ENCODE measurements around the gene TTC7B.

The TTC7B gene

DNA sequence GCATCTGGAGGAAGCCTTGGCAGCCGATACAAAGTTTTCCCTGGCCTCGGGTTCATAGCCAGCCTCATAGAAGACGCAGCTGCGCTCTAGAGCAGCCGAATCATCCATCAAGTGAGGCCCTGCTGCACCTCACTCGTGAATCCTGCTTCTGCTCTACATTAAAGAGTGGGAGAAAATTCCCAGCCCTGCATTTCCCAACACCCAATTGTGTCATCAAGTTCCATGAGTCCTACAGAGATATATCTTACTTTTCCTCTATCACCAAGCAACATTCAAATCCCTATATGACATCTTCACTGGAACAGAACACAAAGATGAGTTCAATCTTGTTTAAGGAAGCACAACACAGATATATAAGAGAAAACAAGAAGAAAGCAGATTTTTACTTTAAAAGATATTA lies 139.3 kb downstream of the TTC7B start:
- Histone ChIP-seq H3K18ac (ENCODE audit: low read length) (no peak overlapping the region), H4K91ac (ENCODE audit: low read depth, low read length) (no peak overlapping the region), H3K4ac (ENCODE audit: low read depth, low read length) (peak overlapping the region; percentile 15), H3K4me2 (ENCODE audit: low read length) (no peak overlapping the region), H4K8ac (ENCODE audit: low read depth, low read length) (no peak overlapping the region), H2AK5ac (ENCODE audit: low read length) (no peak overlapping the region), H3K36me3 (ENCODE audit: control insufficient read depth in 1 of 2, insufficient read depth in 2 of 2, low read length in 2 of 2) (peaks cover 14 to 21% of the 10 kb centered on the region in 2 experiments), H3K27ac (ENCODE audit: low read depth, low read length) (no peak overlapping the region), H2BK12ac (ENCODE audit: low read length) (no peak overlapping the region), H3K9ac (ENCODE audit: low read length) (no peak overlapping the region), H3K79me1 (ENCODE audit: low read length) (no peaks in the 10 kb centered on the region), H2AFZ (ENCODE audit: insufficient read depth, low read length, poor library complexity) (no peak overlapping the region), H4K12ac (ENCODE audit: low read depth, low read length) (no peak overlapping the region), H3K4me3 (ENCODE audit: low read depth, low read length) (no peak overlapping the region), H3K23ac (ENCODE audit: low read length) (no peak overlapping the region), H3K4me1 (ENCODE audit: control insufficient read depth in 1 of 2, insufficient read depth in 2 of 2, low read length in 2 of 2) (peaks cover 4 to 6% of the 10 kb centered on the region in 2 experiments), H2BK5ac (ENCODE audit: low read depth, low read length, poor library complexity) (no peak overlapping the region), H2BK120ac (ENCODE audit: insufficient read depth, low read length, poor library complexity) (no peak overlapping the region), H3K27me3 (ENCODE audit: insufficient read depth, low read length) (no peaks in the 10 kb centered on the region), H3K9me3 (ENCODE audit: insufficient read depth, low read depth, low read length) (no peaks in the 10 kb centered on the region), H3K14ac (ENCODE audit: low read length) (no peak overlapping the region), H3K79me2 (ENCODE audit: control insufficient read depth, insufficient read depth, low read length, poor library complexity) (no peaks in the 10 kb centered on the region)
- no CpG with 5 or more reads among the region's 6 CpGs for WGBS (ENCODE audit: extremely low coverage, insufficient coverage, insufficient read length)
- DNase-seq = no peak

- DNase-seq = no peak
- no peak overlapping the region for H3K4ac ChIP-seq (ENCODE audit: low read depth, low read length)
- no peak overlapping the region for H4K12ac ChIP-seq (ENCODE audit: low read depth, low read length)
- no peak overlapping the region for H4K8ac ChIP-seq (ENCODE audit: low read depth, low read length)
- H3K23ac ChIP-seq (ENCODE audit: low read length) = no peak overlapping the region
- no peak overlapping the region for H3K27ac ChIP-seq (ENCODE audit: low read depth, low read length)
- H3K14ac ChIP-seq (ENCODE audit: low read length) = no peak overlapping the region
- H3K4me3 ChIP-seq (ENCODE audit: low read depth, low read length) = no peak overlapping the region
- H3K79me1 ChIP-seq (ENCODE audit: low read length) = no peaks in the 10 kb centered on the region
- H3K79me2 ChIP-seq (ENCODE audit: control insufficient read depth, insufficient read depth, low read length, poor library complexity) = no peaks in the 10 kb centered on the region
- no peaks in the 10 kb centered on the region for H3K27me3 ChIP-seq (ENCODE audit: insufficient read depth, low read length)
- H4K91ac ChIP-seq (ENCODE audit: low read depth, low read length) = no peak overlapping the region
- no CpG with 5 or more reads among the region's 7 CpGs for WGBS (ENCODE audit: extremely low coverage, insufficient coverage, insufficient read length)
- H2BK12ac ChIP-seq (ENCODE audit: low read length) = no peak overlapping the region
- H3K36me3 ChIP-seq (ENCODE audit: control insufficient read depth in 1 of 2, insufficient read depth in 2 of 2, low read length in 2 of 2) = peaks cover 14 to 25% of the 10 kb centered on the region in 2 experiments
- no peak overlapping the region for H3K4me2 ChIP-seq (ENCODE audit: low read length)
- H3K18ac ChIP-seq (ENCODE audit: low read length) = no peak overlapping the region
- H2AK5ac ChIP-seq (ENCODE audit: low read length) = no peak overlapping the region
- no peaks in the 10 kb centered on the region for H3K9me3 ChIP-seq (ENCODE audit: insufficient read depth, low read depth, low read length)
- no peak overlapping the region for H2BK120ac ChIP-seq (ENCODE audit: insufficient read depth, low read length, poor library complexity)
- no peak overlapping the region for H2BK5ac ChIP-seq (ENCODE audit: low read depth, low read length, poor library complexity)
- no peak overlapping the region for H3K9ac ChIP-seq (ENCODE audit: low read length)
- peaks cover 4 to 6% of the 10 kb centered on the region in 2 experiments for H3K4me1 ChIP-seq (ENCODE audit: control insufficient read depth in 1 of 2, insufficient read depth in 2 of 2, low read length in 2 of 2)
- no peak overlapping the region for H2AFZ ChIP-seq (ENCODE audit: insufficient read depth, low read length, poor library complexity)
Measured at GRCh38 chr14:90676356-90676755, 139.9 kb downstream of the TTC7B start.

DNA sequence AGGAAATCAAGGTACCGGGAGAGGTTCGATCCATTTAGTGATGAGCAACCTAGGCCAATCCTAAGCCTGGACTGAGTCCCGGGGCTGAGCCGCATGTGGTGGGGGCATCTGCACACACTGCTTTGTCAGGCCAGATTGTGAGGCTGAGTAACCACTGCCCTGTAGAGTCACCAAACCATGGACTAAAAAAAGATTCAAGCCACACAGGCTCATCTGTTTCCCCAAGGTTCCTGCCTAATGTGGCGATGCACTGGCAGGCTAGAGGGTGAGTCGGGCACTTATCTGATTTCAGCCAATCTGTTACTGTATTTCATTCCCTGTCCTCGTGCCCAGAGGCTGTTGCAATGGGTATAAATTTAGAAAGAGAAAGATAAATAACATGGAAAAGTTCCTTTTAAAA lies 140.8 kb downstream of the TTC7B start:
- Histone ChIP-seq H4K8ac (ENCODE audit: low read depth, low read length) (no peak overlapping the region), H2BK12ac (ENCODE audit: low read length) (no peak overlapping the region), H3K79me1 (ENCODE audit: low read length) (no peaks in the 10 kb centered on the region), H3K79me2 (ENCODE audit: control insufficient read depth, insufficient read depth, low read length, poor library complexity) (no peaks in the 10 kb centered on the region), H3K9ac (ENCODE audit: low read length) (no peak overlapping the region), H3K4ac (ENCODE audit: low read depth, low read length) (no peak overlapping the region), H3K9me3 (ENCODE audit: insufficient read depth, low read depth, low read length) (no peaks in the 10 kb centered on the region), H3K4me3 (ENCODE audit: low read depth, low read length) (no peak overlapping the region), H3K27me3 (ENCODE audit: insufficient read depth, low read length) (no peaks in the 10 kb centered on the region), H3K27ac (ENCODE audit: low read depth, low read length) (no peak overlapping the region), H2BK120ac (ENCODE audit: insufficient read depth, low read length, poor library complexity) (no peak overlapping the region), H4K91ac (ENCODE audit: low read depth, low read length) (no peak overlapping the region), H2BK5ac (ENCODE audit: low read depth, low read length, poor library complexity) (no peak overlapping the region), H2AFZ (ENCODE audit: insufficient read depth, low read length, poor library complexity) (no peak overlapping the region), H3K4me2 (ENCODE audit: low read length) (no peak overlapping the region), H3K23ac (ENCODE audit: low read length) (no peak overlapping the region), H3K18ac (ENCODE audit: low read length) (no peak overlapping the region), H3K14ac (ENCODE audit: low read length) (no peak overlapping the region), H4K12ac (ENCODE audit: low read depth, low read length) (no peak overlapping the region), H2AK5ac (ENCODE audit: low read length) (no peak overlapping the region), H3K4me1 (ENCODE audit: control insufficient read depth in 1 of 2, insufficient read depth in 2 of 2, low read length in 2 of 2) (peaks cover 4 to 6% of the 10 kb centered on the region in 2 experiments), H3K36me3 (ENCODE audit: control insufficient read depth in 1 of 2, insufficient read depth in 2 of 2, low read length in 2 of 2) (peaks cover 16 to 29% of the 10 kb centered on the region in 2 experiments)
- DNase-seq = no peak
- no CpG with 5 or more reads among the region's 7 CpGs for WGBS (ENCODE audit: extremely low coverage, insufficient coverage, insufficient read length)

DNA sequence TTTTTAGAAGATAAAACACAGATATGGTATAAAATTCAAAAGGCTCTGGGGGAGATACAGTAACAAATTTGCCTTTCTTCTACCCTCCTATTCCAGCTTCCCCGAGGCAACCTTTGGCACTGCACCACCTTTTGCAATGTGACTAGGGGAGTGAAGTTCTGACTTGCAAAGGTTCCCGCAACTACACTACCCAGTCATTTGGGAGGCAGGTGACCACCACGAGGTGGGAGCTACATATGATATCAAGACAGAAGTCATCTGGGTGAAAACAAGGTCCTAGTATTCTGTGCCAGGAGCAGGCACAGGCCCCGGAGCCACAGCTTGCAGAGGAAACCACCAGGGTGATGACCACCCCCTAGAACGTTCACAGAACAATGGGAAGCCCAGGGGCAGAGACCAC lies 141.5 kb downstream of the TTC7B start:
- Histone ChIP-seq H3K9ac (ENCODE audit: low read length) (no peak overlapping the region), H4K8ac (ENCODE audit: low read depth, low read length) (no peak overlapping the region), H3K14ac (ENCODE audit: low read length) (no peak overlapping the region), H2BK5ac (ENCODE audit: low read depth, low read length, poor library complexity) (no peak overlapping the region), H4K12ac (ENCODE audit: low read depth, low read length) (no peak overlapping the region), H3K4me1 (ENCODE audit: control insufficient read depth in 1 of 2, insufficient read depth in 2 of 2, low read length in 2 of 2) (peaks cover 4 to 6% of the 10 kb centered on the region in 2 experiments), H2AK5ac (ENCODE audit: low read length) (no peak overlapping the region), H3K9me3 (ENCODE audit: insufficient read depth, low read depth, low read length) (no peaks in the 10 kb centered on the region), H2BK120ac (ENCODE audit: insufficient read depth, low read length, poor library complexity) (no peak overlapping the region), H3K4me2 (ENCODE audit: low read length) (no peak overlapping the region), H3K36me3 (ENCODE audit: control insufficient read depth in 1 of 2, insufficient read depth in 2 of 2, low read length in 2 of 2) (peaks cover 16 to 29% of the 10 kb centered on the region in 2 experiments), H3K79me1 (ENCODE audit: low read length) (no peaks in the 10 kb centered on the region), H4K91ac (ENCODE audit: low read depth, low read length) (no peak overlapping the region), H3K4ac (ENCODE audit: low read depth, low read length) (no peak overlapping the region), H2AFZ (ENCODE audit: insufficient read depth, low read length, poor library complexity) (no peak overlapping the region), H3K18ac (ENCODE audit: low read length) (no peak overlapping the region), H2BK12ac (ENCODE audit: low read length) (no peak overlapping the region), H3K27me3 (ENCODE audit: insufficient read depth, low read length) (no peaks in the 10 kb centered on the region), H3K27ac (ENCODE audit: low read depth, low read length) (no peak overlapping the region), H3K4me3 (ENCODE audit: low read depth, low read length) (no peak overlapping the region), H3K79me2 (ENCODE audit: control insufficient read depth, insufficient read depth, low read length, poor library complexity) (no peaks in the 10 kb centered on the region), H3K23ac (ENCODE audit: low read length) (no peak overlapping the region)
- no peak for DNase-seq
- no CpG with 5 or more reads among the region's 5 CpGs for WGBS (ENCODE audit: extremely low coverage, insufficient coverage, insufficient read length)

All from trophoblast cell (in vitro differentiated cells and primary cell).